Activated CD4-positive, alpha-beta T cell treated with anti-CD3 and anti-CD28 coated beads, Interleukin-2, amount 10 ng/mL, durations not matched to agents 24 days and 14 days (primary cell): Measurements from ENCODE around the gene TENM3. TPM values are rescaled to one million over a fixed set of nuclear protein-coding genes. Genes with fewer than 3 reads are reported as not detected.

Source experiments
- DNase-seq: peaks from one replicate; pipeline ENCODE4 v3.0.0; 2022
- H3K27ac Mint-ChIP-seq: one replicate; pipeline ENCODE4 v1.8.0; 2022; ENCODE audit warnings: mild to moderate bottlenecking, mixed read lengths
- H3K27me3 Mint-ChIP-seq: one replicate; pipeline ENCODE4 v1.8.0; 2022; ENCODE audit warnings: mixed read lengths
- H3K36me3 Mint-ChIP-seq: one replicate; pipeline ENCODE4 v1.8.0; 2022; ENCODE audit warnings: low read depth, mild to moderate bottlenecking, mixed read lengths
- H3K4me1 Mint-ChIP-seq: one replicate; pipeline ENCODE4 v1.8.0; 2021; ENCODE audit warnings: mixed read lengths
- H3K4me3 Mint-ChIP-seq: one replicate; pipeline ENCODE4 v1.8.0; 2022; ENCODE audit warnings: mild to moderate bottlenecking, moderate library complexity, mixed read lengths
- H3K9me3 Mint-ChIP-seq: one replicate; pipeline ENCODE4 v1.8.0; 2021; ENCODE audit warnings: mixed read lengths
- intact Hi-C: fragments of 100-400 bp; cut with micrococcal nuclease; formaldehyde crosslinking; loops from one replicate; pipeline ENCODE4 v1.15.1; 2023
- total RNA-seq: library from RNA; stranded (reverse); gene quantifications from 2 replicates; pipeline ENCODE4 v1.2.3, GENCODE V29; 2022

The TENM3 gene
- total RNA-seq, 1 donor from 2014 or later = not detected

- Mint-ChIP-seq H3K27me3 (no peaks in the 10 kb centered on the region), H3K36me3 (no peaks in the 10 kb centered on the region), H3K4me1 (no peaks in the 10 kb centered on the region), H3K9me3 (no peaks in the 10 kb centered on the region), H3K27ac (no peak overlapping the region), H3K4me3 (no peak overlapping the region)
- intact Hi-C loops = no loop called here
- DNase-seq = no peak
Measured at GRCh38 chr4:182842104-182842600, 599.0 kb downstream of the TENM3 start.

GRCh38 chr4:182842759-182843390, 599.7 kb downstream of the TENM3 start:
- no peak overlapping the region for H3K4me3 Mint-ChIP-seq
- no peaks in the 10 kb centered on the region for H3K36me3 Mint-ChIP-seq
- intact Hi-C loops = no loop called here
- no peaks in the 10 kb centered on the region for H3K4me1 Mint-ChIP-seq
- H3K9me3 Mint-ChIP-seq = no peaks in the 10 kb centered on the region
- H3K27ac Mint-ChIP-seq = no peak overlapping the region
- DNase-seq = no peak
- H3K27me3 Mint-ChIP-seq = no peaks in the 10 kb centered on the region

GRCh38 chr4:182843808-182844325, 600.7 kb downstream of the TENM3 start:
- intact Hi-C loops = no loop called here
- no peaks in the 10 kb centered on the region for H3K27me3 Mint-ChIP-seq
- no peaks in the 10 kb centered on the region for H3K36me3 Mint-ChIP-seq

GRCh38 chr4:182845618-182846017, 602.4 kb downstream of the TENM3 start:
- H3K27me3 Mint-ChIP-seq = no peaks in the 10 kb centered on the region
- intact Hi-C loops = no loop called here
- no peaks in the 10 kb centered on the region for H3K4me1 Mint-ChIP-seq
- no peaks in the 10 kb centered on the region for H3K36me3 Mint-ChIP-seq
- no peak for DNase-seq
- no peak overlapping the region for H3K4me3 Mint-ChIP-seq
- no peaks in the 10 kb centered on the region for H3K9me3 Mint-ChIP-seq
- no peak overlapping the region for H3K27ac Mint-ChIP-seq

More at GRCh38 chr4:182843808-182844325, 600.7 kb downstream of the TENM3 start:
- no peak overlapping the region for H3K4me3 Mint-ChIP-seq
- DNase-seq = no peak
- H3K27ac Mint-ChIP-seq = no peak overlapping the region
- H3K9me3 Mint-ChIP-seq = no peaks in the 10 kb centered on the region
- no peaks in the 10 kb centered on the region for H3K4me1 Mint-ChIP-seq

GRCh38 chr4:182846036-182846435, 602.8 kb downstream of the TENM3 start:
- no peaks in the 10 kb centered on the region for H3K4me1 Mint-ChIP-seq
- H3K4me3 Mint-ChIP-seq = no peak overlapping the region
- no peaks in the 10 kb centered on the region for H3K36me3 Mint-ChIP-seq
- H3K27me3 Mint-ChIP-seq = no peaks in the 10 kb centered on the region
- intact Hi-C loops = no loop called here
- DNase-seq = no peak
- no peak overlapping the region for H3K27ac Mint-ChIP-seq
- no peaks in the 10 kb centered on the region for H3K9me3 Mint-ChIP-seq

GRCh38 chr4:182847576-182848450, 604.6 kb downstream of the TENM3 start:
- H3K4me3 Mint-ChIP-seq = no peak overlapping the region
- no peaks in the 10 kb centered on the region for H3K9me3 Mint-ChIP-seq
- H3K36me3 Mint-ChIP-seq = no peaks in the 10 kb centered on the region
- H3K27me3 Mint-ChIP-seq = no peaks in the 10 kb centered on the region
- H3K4me1 Mint-ChIP-seq = no peaks in the 10 kb centered on the region
- H3K27ac Mint-ChIP-seq = no peak overlapping the region
- DNase-seq = no peak
- intact Hi-C loops = no loop called here

GRCh38 chr4:182848685-182849084, 605.5 kb downstream of the TENM3 start:
- Mint-ChIP-seq H3K27ac (no peak overlapping the region), H3K27me3 (no peaks in the 10 kb centered on the region), H3K4me1 (no peaks in the 10 kb centered on the region), H3K9me3 (no peaks in the 10 kb centered on the region), H3K36me3 (no peaks in the 10 kb centered on the region), H3K4me3 (no peak overlapping the region)
- intact Hi-C loops = no loop called here
- DNase-seq = no peak
